ENCODE data around the gene SMYD5. TPM values are rescaled to one million over a fixed set of nuclear protein-coding genes. Genes with fewer than 3 reads are reported as not detected.
A peak's percentile ranks its signal among the peaks of the same experiment; 100 is the strongest.

Gene SMYD5
- total RNA-seq, 1 donor from 2014 or later = 12.8 TPM

- no peaks in the 10 kb centered on the region for H3K36me3 Mint-ChIP-seq (ENCODE audit: low read depth, unreplicated experiment)
- H3K4me1 Mint-ChIP-seq (ENCODE audit: low read depth, unreplicated experiment) = peaks cover 38% of the 10 kb centered on the region
- H3K4me1 ChIP-seq (ENCODE audit: insufficient read depth, low read length) = peaks cover 34% of the 10 kb centered on the region
- peaks cover 28% of the 10 kb centered on the region for H3K36me3 ChIP-seq (ENCODE audit: insufficient read depth, low read length)
- DNase-seq (ENCODE audit: low read depth) = no peak
- no peak overlapping the region for H3K27ac ChIP-seq (ENCODE audit: low read depth, low read length)
- no peaks in the 10 kb centered on the region for H3K27me3 ChIP-seq (ENCODE audit: insufficient read depth, low read length)
- TF ChIP-seq EZH2 (IDR thresholded peaks at IDR 0.05; ENCODE audit: insufficient read depth, low read length) = no peak
- no peak for TF ChIP-seq CTCF (IDR thresholded peaks at IDR 0.05; ENCODE audit: insufficient read depth, low read depth, low read length)
- no peaks in the 10 kb centered on the region for H3K9me3 Mint-ChIP-seq (ENCODE audit: unreplicated experiment)
- no peak overlapping the region for H3K4me3 ChIP-seq (ENCODE audit: insufficient read depth, low read depth, low read length)
- no peak for FAIRE-seq
- peak overlapping the region; percentile 12 for H3K4me2 ChIP-seq (ENCODE audit: low read length)
- H3K4me3 Mint-ChIP-seq (ENCODE audit: unreplicated experiment) = peak overlapping the region; percentile 68
- no peaks in the 10 kb centered on the region for H3K9me3 ChIP-seq (ENCODE audit: insufficient read depth, low read depth, low read length)
- peaks cover 71% of the 10 kb centered on the region for H4K20me1 ChIP-seq (ENCODE audit: insufficient read depth, low read length)
- no peaks in the 10 kb centered on the region for H3K27me3 Mint-ChIP-seq (ENCODE audit: low read depth, unreplicated experiment)
- H3K9ac ChIP-seq (ENCODE audit: low read length) = no peak overlapping the region
- H2AFZ ChIP-seq (ENCODE audit: low read depth, low read length) = no peak overlapping the region
- peaks cover 86% of the 10 kb centered on the region for H3K79me2 ChIP-seq (ENCODE audit: insufficient read depth, low read length)
- H3K27ac Mint-ChIP-seq (ENCODE audit: unreplicated experiment) = no peak overlapping the region
Measured at GRCh38 chr2:73237168-73237567, 23.1 kb downstream of the SMYD5 start.

GRCh38 chr2:73238149-73238548, 24.1 kb downstream of the SMYD5 start:
- DNase-seq (ENCODE audit: low read depth) = no peak
- Histone ChIP-seq H3K79me2 (ENCODE audit: insufficient read depth, low read length) (peaks cover 88% of the 10 kb centered on the region), H3K36me3 (ENCODE audit: insufficient read depth, low read length) (peaks cover 36% of the 10 kb centered on the region), H4K20me1 (ENCODE audit: insufficient read depth, low read length) (peaks cover 81% of the 10 kb centered on the region), H3K27ac (ENCODE audit: low read depth, low read length) (no peak overlapping the region), H3K4me2 (ENCODE audit: low read length) (no peak overlapping the region), H2AFZ (ENCODE audit: low read depth, low read length) (no peak overlapping the region), H3K4me3 (ENCODE audit: insufficient read depth, low read depth, low read length) (no peak overlapping the region), H3K27me3 (ENCODE audit: insufficient read depth, low read length) (no peaks in the 10 kb centered on the region), H3K9ac (ENCODE audit: low read length) (no peak overlapping the region), H3K4me1 (ENCODE audit: insufficient read depth, low read length) (peaks cover 28% of the 10 kb centered on the region), H3K9me3 (ENCODE audit: insufficient read depth, low read depth, low read length) (no peaks in the 10 kb centered on the region)
- Mint-ChIP-seq H3K4me1 (ENCODE audit: low read depth, unreplicated experiment) (peaks cover 38% of the 10 kb centered on the region), H3K9me3 (ENCODE audit: unreplicated experiment) (no peaks in the 10 kb centered on the region), H3K4me3 (ENCODE audit: unreplicated experiment) (peak overlapping the region; percentile 58), H3K36me3 (ENCODE audit: low read depth, unreplicated experiment) (no peaks in the 10 kb centered on the region), H3K27ac (ENCODE audit: unreplicated experiment) (peak overlapping the region; percentile 48), H3K27me3 (ENCODE audit: low read depth, unreplicated experiment) (no peaks in the 10 kb centered on the region)
- TF ChIP-seq EZH2 (IDR thresholded peaks at IDR 0.05; ENCODE audit: insufficient read depth, low read length) (no peak), CTCF (IDR thresholded peaks at IDR 0.05; ENCODE audit: insufficient read depth, low read depth, low read length) (no peak)
- no peak for FAIRE-seq

GRCh38 chr2:73238976-73239375, 24.9 kb downstream of the SMYD5 start:
- no peaks in the 10 kb centered on the region for H3K27me3 ChIP-seq (ENCODE audit: insufficient read depth, low read length)
- Mint-ChIP-seq H3K4me1 (ENCODE audit: low read depth, unreplicated experiment) (peaks cover 40% of the 10 kb centered on the region), H3K9me3 (ENCODE audit: unreplicated experiment) (no peaks in the 10 kb centered on the region), H3K27ac (ENCODE audit: unreplicated experiment) (peak overlapping the region; percentile 56), H3K36me3 (ENCODE audit: low read depth, unreplicated experiment) (no peaks in the 10 kb centered on the region), H3K4me3 (ENCODE audit: unreplicated experiment) (no peak overlapping the region), H3K27me3 (ENCODE audit: low read depth, unreplicated experiment) (no peaks in the 10 kb centered on the region)
- FAIRE-seq (no peak), DNase-seq (ENCODE audit: low read depth) (no peak)
- H3K4me2 ChIP-seq (ENCODE audit: low read length) = peak overlapping the region; percentile 59
- H3K9me3 ChIP-seq (ENCODE audit: insufficient read depth, low read depth, low read length) = no peaks in the 10 kb centered on the region
- no peak overlapping the region for H3K9ac ChIP-seq (ENCODE audit: low read length)
- no peak overlapping the region for H3K4me3 ChIP-seq (ENCODE audit: insufficient read depth, low read depth, low read length)
- peaks cover 42% of the 10 kb centered on the region for H3K36me3 ChIP-seq (ENCODE audit: insufficient read depth, low read length)
- H3K27ac ChIP-seq (ENCODE audit: low read depth, low read length) = no peak overlapping the region
- H4K20me1 ChIP-seq (ENCODE audit: insufficient read depth, low read length) = peaks cover 88% of the 10 kb centered on the region
- H3K79me2 ChIP-seq (ENCODE audit: insufficient read depth, low read length) = peaks cover 94% of the 10 kb centered on the region
- peaks cover 30% of the 10 kb centered on the region for H3K4me1 ChIP-seq (ENCODE audit: insufficient read depth, low read length)
- TF ChIP-seq CTCF (IDR thresholded peaks at IDR 0.05; ENCODE audit: insufficient read depth, low read depth, low read length) (no peak), EZH2 (IDR thresholded peaks at IDR 0.05; ENCODE audit: insufficient read depth, low read length) (no peak)
- no peak overlapping the region for H2AFZ ChIP-seq (ENCODE audit: low read depth, low read length)

Data from astrocyte (in vitro differentiated cells and primary cell).